GM12873 (cell line): ENCODE data around the gene TATDN2.

Experiments used
- CTCF ChIP-seq: IDR thresholded peaks from 2 replicates; pipeline ENCODE4 v1.5.1; 2012; ENCODE audit warnings: low read depth, mild to moderate bottlenecking, moderate library complexity, low read length, control low read depth; ENCODE audit not compliant: insufficient read depth; ENCODE audit errors: missing control alignments

The TATDN2 gene

GRCh38 chr3:10215578-10216368 is 32.5 kb upstream of the TATDN2 start:
- no peak for TF ChIP-seq CTCF

- TF ChIP-seq CTCF = no peak
These were observed 30.9 kb upstream of the TATDN2 start for GRCh38 chr3:10217359-10217758.

- TF ChIP-seq CTCF = no peak
These were observed 28.5 kb upstream of the TATDN2 start for GRCh38 chr3:10219737-10220136.

- no peak for TF ChIP-seq CTCF
These were observed 24.3 kb upstream of the TATDN2 start for GRCh38 chr3:10223676-10224639.

GRCh38 chr3:10224794-10225665 is 23.2 kb upstream of the TATDN2 start:
- TF ChIP-seq CTCF = peak; percentile 82

- TF ChIP-seq CTCF = no peak
These were observed 22.0 kb upstream of the TATDN2 start for GRCh38 chr3:10226293-10226692.
